SU-DHL-6 (cell line): Measurements from ENCODE around the gene SUMO2.
"Not testable (repeated sequence)": the region's sequence is repeated elsewhere in the genome, so short reads cannot be mapped to it uniquely, and the experiment has no call there.

Source experiments
- H2AFZ ChIP-seq: fragments of 200-600 bp; sonication (generic); 2 replicates; pipeline ENCODE4 v1.6.1; 2014; ENCODE audit warnings: low read depth, mild to moderate bottlenecking, moderate library complexity, mixed read lengths, antibody characterized with exemption, low read length; ENCODE audit not compliant: severe bottlenecking
- H3F3A ChIP-seq: fragments of 200-600 bp; shearing (Covaris generic); 2 replicates; pipeline ENCODE4 v1.6.0; 2016; ENCODE audit warnings: antibody characterized with exemption, mild to moderate bottlenecking; ENCODE audit not compliant: insufficient read depth
- H3K27ac ChIP-seq: fragments of 200-600 bp; sonication (generic); 2 replicates; pipeline ENCODE4 v1.5.1; 2016; ENCODE audit warnings: low read depth, mild to moderate bottlenecking, low read length, moderate library complexity, mixed read lengths
- H3K27me3 ChIP-seq: fragments of 200-600 bp; sonication (generic), shearing (Covaris generic); 2 replicates; pipeline ENCODE4 v1.6.0; 2014; ENCODE audit warnings: mild to moderate bottlenecking, low read length
- H3K36me3 ChIP-seq: fragments of 200-600 bp; sonication (generic); 2 replicates; pipeline ENCODE4 v1.6.1; 2014; ENCODE audit warnings: mild to moderate bottlenecking, low read length, mixed read lengths
- H3K4me2 ChIP-seq: fragments of 300-600, 200-600 bp; shearing (Covaris generic), sonication (generic); 2 replicates; pipeline ENCODE4 v1.6.0; 2014; ENCODE audit warnings: low read length, low read depth, mild to moderate bottlenecking; ENCODE audit not compliant: poor library complexity, severe bottlenecking
- H3K4me3 ChIP-seq: fragments of 200-600 bp; sonication (generic); 2 replicates; pipeline ENCODE4 v1.5.1; 2014; ENCODE audit warnings: antibody characterized with exemption, low read length, mild to moderate bottlenecking, mixed read lengths; ENCODE audit not compliant: insufficient read depth, poor library complexity, severe bottlenecking
- H3K79me2 ChIP-seq: fragments of 200-600 bp; sonication (generic); 2 replicates; pipeline ENCODE4 v1.6.1; 2014; ENCODE audit warnings: mild to moderate bottlenecking, low read length, moderate library complexity; ENCODE audit not compliant: insufficient read depth
- H3K9ac ChIP-seq: fragments of 200-600 bp; sonication (generic); 2 replicates; pipeline ENCODE4 v1.7.0; 2014; ENCODE audit warnings: mild to moderate bottlenecking, low read length
- H3K9me2 ChIP-seq: fragments of 200-600 bp; sonication (generic); replicated peaks from 2 replicates; pipeline ENCODE4 v1.6.1; 2014; ENCODE audit warnings: low read length; ENCODE audit not compliant: insufficient read depth
- H3K9me3 ChIP-seq: fragments of 200-600 bp; sonication (generic); 2 replicates; pipeline ENCODE4 v1.6.1; 2014; ENCODE audit warnings: low read length, mixed read lengths; ENCODE audit not compliant: insufficient read depth
- H4K20me1 ChIP-seq: fragments of 200-600 bp; sonication (generic); 2 replicates; pipeline ENCODE4 v1.6.1; 2014; ENCODE audit warnings: low read depth, mild to moderate bottlenecking, antibody characterized with exemption, low read length, moderate library complexity, mixed read lengths
- EZH2phosphoT487 ChIP-seq: fragments of 200-600 bp; sonication (generic), shearing (Covaris generic); conservative IDR thresholded peaks from 2 replicates; pipeline ENCODE4 v1.6.1; 2018; ENCODE audit warnings: mild to moderate bottlenecking, antibody characterized with exemption, low read length, moderate library complexity, mixed read lengths
- TF ChIP-seq, protein P1 (sequence below): fragments of 200-600 bp; sonication (generic); IDR thresholded peaks from one replicate; pipeline ENCODE4 v1.5.1; 2017; ENCODE audit warnings: antibody characterized with exemption, mild to moderate bottlenecking, low read length, moderate library complexity; ENCODE audit not compliant: insufficient read depth, poor library complexity, severe bottlenecking

Gene SUMO2

DNA sequence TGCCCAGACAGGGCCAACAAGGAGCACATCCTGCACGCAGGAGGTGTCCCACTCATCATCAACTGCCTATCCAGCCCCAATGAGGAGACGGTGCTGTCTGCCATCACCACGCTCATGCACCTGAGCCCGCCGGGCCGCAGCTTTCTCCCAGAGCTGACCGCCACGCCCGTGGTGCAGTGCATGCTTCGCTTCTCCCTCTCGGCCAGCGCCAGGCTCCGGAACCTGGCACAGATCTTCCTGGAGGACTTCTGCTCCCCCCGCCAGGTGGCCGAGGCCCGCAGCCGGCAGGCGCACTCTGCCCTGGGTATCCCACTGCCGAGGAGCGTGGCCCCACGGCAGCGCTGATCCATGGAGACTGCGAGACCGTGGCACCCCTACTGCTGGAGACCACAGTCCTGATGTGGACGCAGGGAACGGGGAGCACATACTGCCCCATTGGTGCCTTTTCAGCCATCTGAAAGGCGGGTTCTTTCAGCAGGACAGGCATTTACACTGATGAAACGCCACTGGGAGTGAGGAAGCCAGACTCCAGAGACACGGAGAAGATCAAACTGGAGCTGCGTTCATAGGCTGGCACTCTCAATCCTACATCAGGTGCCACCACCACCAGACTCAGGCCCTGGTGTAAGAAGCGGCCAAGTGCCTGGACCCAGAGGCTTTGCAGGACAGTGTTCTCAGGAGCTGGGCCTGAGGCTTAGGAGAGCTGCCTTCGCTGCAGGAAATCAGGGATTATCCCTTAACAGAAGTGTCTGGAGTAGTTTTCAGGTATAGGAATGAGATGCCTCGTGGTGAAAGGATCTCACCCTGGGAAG lies 53.9 kb downstream of the SUMO2 start:
- TF ChIP-seq, protein P1, sequence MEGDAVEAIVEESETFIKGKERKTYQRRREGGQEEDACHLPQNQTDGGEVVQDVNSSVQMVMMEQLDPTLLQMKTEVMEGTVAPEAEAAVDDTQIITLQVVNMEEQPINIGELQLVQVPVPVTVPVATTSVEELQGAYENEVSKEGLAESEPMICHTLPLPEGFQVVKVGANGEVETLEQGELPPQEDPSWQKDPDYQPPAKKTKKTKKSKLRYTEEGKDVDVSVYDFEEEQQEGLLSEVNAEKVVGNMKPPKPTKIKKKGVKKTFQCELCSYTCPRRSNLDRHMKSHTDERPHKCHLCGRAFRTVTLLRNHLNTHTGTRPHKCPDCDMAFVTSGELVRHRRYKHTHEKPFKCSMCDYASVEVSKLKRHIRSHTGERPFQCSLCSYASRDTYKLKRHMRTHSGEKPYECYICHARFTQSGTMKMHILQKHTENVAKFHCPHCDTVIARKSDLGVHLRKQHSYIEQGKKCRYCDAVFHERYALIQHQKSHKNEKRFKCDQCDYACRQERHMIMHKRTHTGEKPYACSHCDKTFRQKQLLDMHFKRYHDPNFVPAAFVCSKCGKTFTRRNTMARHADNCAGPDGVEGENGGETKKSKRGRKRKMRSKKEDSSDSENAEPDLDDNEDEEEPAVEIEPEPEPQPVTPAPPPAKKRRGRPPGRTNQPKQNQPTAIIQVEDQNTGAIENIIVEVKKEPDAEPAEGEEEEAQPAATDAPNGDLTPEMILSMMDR = no peak
- no peak for TF ChIP-seq EZH2phosphoT487
- peaks cover 3% of the 10 kb centered on the region; the same call in 1 of the 2 replicates for H4K20me1 ChIP-seq
- no peak overlapping the region for H3K27ac ChIP-seq
- H3K9me2 ChIP-seq = no peaks in the 10 kb centered on the region
- H3K27me3 ChIP-seq = no peaks in the 10 kb centered on the region
- H3F3A ChIP-seq = peaks cover 4% of the 10 kb centered on the region; the same call in 1 of the 2 replicates
- no peak overlapping the region for H2AFZ ChIP-seq
- H3K79me2 ChIP-seq = peaks cover 17% of the 10 kb centered on the region
- H3K4me3 ChIP-seq = no peak overlapping the region
- H3K36me3 ChIP-seq = no peaks in the 10 kb centered on the region
- H3K4me2 ChIP-seq = no peak overlapping the region
- H3K9ac ChIP-seq = no peak overlapping the region
- no peaks in the 10 kb centered on the region for H3K9me3 ChIP-seq

DNA sequence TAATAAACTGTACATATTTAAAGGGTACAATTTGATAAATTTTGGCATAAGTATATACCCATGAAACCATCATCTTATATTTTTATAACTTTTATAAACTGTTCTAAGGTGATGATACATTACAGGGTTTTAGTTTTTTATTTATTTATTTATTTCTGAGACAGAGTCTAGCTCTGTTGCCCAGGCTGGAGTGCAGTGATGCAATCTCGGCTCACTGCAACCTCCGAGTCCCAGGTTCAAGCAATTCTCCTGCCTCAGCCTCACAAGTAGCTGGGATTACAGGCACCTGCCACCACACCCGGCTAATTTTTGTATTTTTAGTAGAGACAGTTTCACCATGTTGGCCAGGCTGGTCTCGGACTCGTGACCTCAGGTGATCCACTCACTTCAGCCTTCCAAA lies 54.8 kb downstream of the SUMO2 start:
- H3K79me2 ChIP-seq = peaks cover 17% of the 10 kb centered on the region
- H3K4me2 ChIP-seq, H3K27ac ChIP-seq, H3K9me3 ChIP-seq, H3K9me2 ChIP-seq, H3F3A ChIP-seq, H3K4me3 ChIP-seq, H3K36me3 ChIP-seq, H4K20me1 ChIP-seq, H3K27me3 ChIP-seq, H3K9ac ChIP-seq, H2AFZ ChIP-seq: not testable (repeated sequence)

DNA sequence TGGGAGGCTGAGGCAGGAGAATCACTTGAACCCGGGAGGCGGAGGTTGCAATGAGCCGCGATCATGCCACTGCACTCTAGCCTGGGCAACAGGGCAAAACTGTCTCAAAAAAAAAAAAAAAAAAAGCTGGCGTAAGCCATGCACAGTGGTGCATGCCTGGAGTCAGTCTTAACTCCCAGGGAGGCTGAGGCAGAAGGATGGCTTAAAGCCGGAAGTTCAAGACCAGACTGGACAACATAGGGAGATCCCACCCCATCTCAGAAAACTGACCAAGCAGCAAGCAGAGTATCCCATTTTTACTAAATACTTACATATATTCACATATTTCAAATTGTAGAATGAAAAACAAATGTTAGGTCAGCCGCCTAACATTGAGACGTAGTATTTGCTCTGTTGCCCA lies 55.8 kb downstream of the SUMO2 start:
- peaks cover 17% of the 10 kb centered on the region for H3K79me2 ChIP-seq
- no peak overlapping the region for H3K27ac ChIP-seq
- H3K4me3 ChIP-seq = no peak overlapping the region
- H3K9me2 ChIP-seq = no peaks in the 10 kb centered on the region
- H3F3A ChIP-seq = peaks cover 4% of the 10 kb centered on the region; the same call in 1 of the 2 replicates
- no peaks in the 10 kb centered on the region for H3K27me3 ChIP-seq
- H4K20me1 ChIP-seq = peaks cover 3% of the 10 kb centered on the region; the same call in 1 of the 2 replicates
- H3K36me3 ChIP-seq = no peaks in the 10 kb centered on the region
- no peak overlapping the region for H2AFZ ChIP-seq
- no peak overlapping the region for H3K4me2 ChIP-seq
- no peak overlapping the region for H3K9ac ChIP-seq
- H3K9me3 ChIP-seq = no peaks in the 10 kb centered on the region
- no peak for TF ChIP-seq EZH2phosphoT487
- TF ChIP-seq, protein P1 = no peak

DNA sequence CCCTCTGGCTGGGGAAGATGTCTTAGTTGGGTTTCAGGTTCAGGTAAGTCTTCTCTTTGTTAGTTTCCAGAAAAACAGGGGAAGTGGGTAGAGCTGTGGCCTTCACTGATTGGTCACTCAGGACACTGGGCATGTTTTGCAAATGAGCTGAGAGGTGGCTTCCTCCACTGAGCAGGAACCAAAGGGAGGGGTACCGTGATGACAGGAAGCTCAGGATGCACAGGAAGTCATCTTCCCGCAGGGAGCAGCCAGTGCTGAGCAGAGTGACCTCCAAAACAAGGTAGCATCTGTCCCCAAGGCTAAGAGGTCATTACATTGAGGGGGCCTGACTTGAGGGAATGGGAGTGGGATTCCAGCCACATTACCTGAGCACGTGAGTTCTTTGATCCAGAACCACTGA lies 56.8 kb downstream of the SUMO2 start:
- TF ChIP-seq, protein P1 = no peak
- no peak for TF ChIP-seq EZH2phosphoT487
- Histone ChIP-seq H3K9ac (no peak overlapping the region), H3K27me3 (no peaks in the 10 kb centered on the region), H3K79me2 (peaks cover 12% of the 10 kb centered on the region), H3K9me3 (no peaks in the 10 kb centered on the region), H3K4me2 (no peak overlapping the region), H3K36me3 (no peaks in the 10 kb centered on the region), H3F3A (peaks cover 4% of the 10 kb centered on the region; the same call in 1 of the 2 replicates), H2AFZ (no peak overlapping the region), H3K27ac (no peak overlapping the region), H3K4me3 (no peak overlapping the region), H4K20me1 (peaks cover 3% of the 10 kb centered on the region; the same call in 1 of the 2 replicates), H3K9me2 (no peaks in the 10 kb centered on the region)
